WERI-Rb-1 (cell line): ENCODE results near the gene AP3D1.
"Not testable (repeated sequence)": the region's sequence is repeated elsewhere in the genome, so short reads cannot be mapped to it uniquely, and the experiment has no call there.

Source experiments
- DNase-seq: peaks from one replicate; pipeline ENCODE4 v3.0.0-alpha.2; 2020
- H3K27ac ChIP-seq: fragments of 250-450 bp; sonication (Bioruptor Pico); 2 replicates; pipeline ENCODE4 v1.5.1; 2020; ENCODE audit warnings: mild to moderate bottlenecking, moderate library complexity
- H3K27me3 ChIP-seq: fragments of 250-450 bp; sonication (Bioruptor Pico); 2 replicates; pipeline ENCODE4 v1.5.1; 2021; ENCODE audit warnings: mild to moderate bottlenecking, low read depth, moderate library complexity; ENCODE audit not compliant: insufficient read depth, severe bottlenecking
- H3K36me3 ChIP-seq: fragments of 250-450 bp; sonication (Bioruptor Pico); 2 replicates; pipeline ENCODE4 v1.5.1; 2020; ENCODE audit warnings: mild to moderate bottlenecking, moderate library complexity
- H3K4me3 ChIP-seq: 2 replicates; pipeline ENCODE4 v1.5.1; 2011; ENCODE audit warnings: low read depth, mild to moderate bottlenecking, control low read depth, low read length
- H3K9me3 ChIP-seq: fragments of 250-450 bp; sonication (Bioruptor Pico); 2 replicates; pipeline ENCODE4 v1.5.1; 2021; ENCODE audit warnings: mild to moderate bottlenecking, moderate library complexity; ENCODE audit not compliant: severe bottlenecking
- CTCF ChIP-seq: IDR thresholded peaks from 2 replicates; pipeline ENCODE4 v1.5.1; 2011; ENCODE audit warnings: low read depth, mild to moderate bottlenecking, control low read depth, inconsistent platforms, low read length

The AP3D1 gene

GRCh38 chr19:2129022-2129421 lies 22.3 kb downstream of the AP3D1 start:
- no peak overlapping the region for H3K27ac ChIP-seq
- no peaks in the 10 kb centered on the region for H3K9me3 ChIP-seq
- H3K27me3 ChIP-seq: no peaks in the 10 kb centered on the region
- no peak for DNase-seq
- TF ChIP-seq CTCF: no peak
- peaks cover 69% of the 10 kb centered on the region for H3K36me3 ChIP-seq
- no peak overlapping the region for H3K4me3 ChIP-seq

GRCh38 chr19:2128252-2128651 lies 23.1 kb downstream of the AP3D1 start:
- DNase-seq, H3K4me3 ChIP-seq, H3K27ac ChIP-seq, H3K9me3 ChIP-seq, H3K27me3 ChIP-seq: not testable (repeated sequence)
- H3K36me3 ChIP-seq: peaks cover 70% of the 10 kb centered on the region

- H3K4me3 ChIP-seq: no peak overlapping the region
- no peaks in the 10 kb centered on the region for H3K9me3 ChIP-seq
- peaks cover 70% of the 10 kb centered on the region for H3K36me3 ChIP-seq
- no peak for DNase-seq
- H3K27me3 ChIP-seq: no peaks in the 10 kb centered on the region
- TF ChIP-seq CTCF: no peak
- H3K27ac ChIP-seq: no peak overlapping the region
Observed at GRCh38 chr19:2127758-2128157, 23.6 kb downstream of the AP3D1 start.

GRCh38 chr19:2126879-2127518 lies 24.4 kb downstream of the AP3D1 start:
- Histone ChIP-seq H3K27ac (no peak overlapping the region), H3K27me3 (no peaks in the 10 kb centered on the region), H3K4me3 (no peak overlapping the region), H3K36me3 (peaks cover 70% of the 10 kb centered on the region), H3K9me3 (no peaks in the 10 kb centered on the region)
- TF ChIP-seq CTCF: no peak
- DNase-seq: no peak

GRCh38 chr19:2123682-2124387 lies 27.5 kb downstream of the AP3D1 start:
- TF ChIP-seq CTCF: no peak
- H3K27me3 ChIP-seq: no peaks in the 10 kb centered on the region
- peaks cover 76% of the 10 kb centered on the region for H3K36me3 ChIP-seq
- no peaks in the 10 kb centered on the region for H3K9me3 ChIP-seq
- no peak overlapping the region for H3K4me3 ChIP-seq
- no peak overlapping the region for H3K27ac ChIP-seq
- DNase-seq: no peak

GRCh38 chr19:2122982-2123381 lies 28.4 kb downstream of the AP3D1 start:
- H3K27ac ChIP-seq: no peak overlapping the region
- peaks cover 83% of the 10 kb centered on the region for H3K36me3 ChIP-seq
- no peak for TF ChIP-seq CTCF

More at GRCh38 chr19:2122982-2123381, 28.4 kb downstream of the AP3D1 start:
- Histone ChIP-seq H3K4me3 (no peak overlapping the region), H3K9me3 (no peaks in the 10 kb centered on the region), H3K27me3 (no peaks in the 10 kb centered on the region)
- no peak for DNase-seq
